Measurements from ENCODE around the gene CES1. TPM values are rescaled to one million over a fixed set of nuclear protein-coding genes. Genes with fewer than 3 reads are reported as not detected.

Gene CES1
- total RNA-seq, 4 donors from 2014 or later: 1.3 to 31.7 (median 14.5) TPM

DNA sequence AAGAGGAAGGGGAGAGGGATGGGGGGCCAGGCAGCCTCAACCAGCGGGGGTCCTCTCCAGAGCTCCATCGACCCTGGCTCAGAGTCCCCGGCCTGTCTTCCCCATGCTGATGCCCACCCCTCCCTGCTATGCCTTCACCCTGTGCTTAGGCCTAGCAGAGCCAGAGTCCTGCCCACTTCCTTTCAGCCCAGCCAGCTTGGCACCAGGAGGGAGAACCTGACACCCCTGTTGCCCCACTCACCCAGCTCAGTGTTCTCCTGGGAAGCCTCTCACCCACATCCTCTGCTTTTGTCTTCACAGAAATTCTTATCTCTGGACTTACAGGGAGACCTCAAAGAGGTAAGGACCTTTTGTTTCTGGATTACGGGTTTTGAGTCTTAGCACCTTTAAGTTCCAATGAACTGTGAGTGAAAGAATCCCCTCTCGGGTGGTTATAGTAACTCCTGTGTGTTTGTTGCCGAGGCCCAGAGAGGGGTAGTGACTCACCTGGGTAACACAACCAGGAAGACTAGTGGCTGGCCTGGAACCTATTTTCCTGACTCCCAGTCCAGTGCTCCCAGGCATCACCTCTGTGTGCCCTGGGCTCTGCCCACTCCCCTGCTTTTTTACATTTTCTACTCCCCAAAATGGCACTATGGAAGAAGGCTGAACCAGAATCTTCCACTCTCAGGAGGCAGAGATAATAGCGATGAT is 53.3 kb downstream of the CES1 start:
- Histone ChIP-seq H3K4me3 (no peak overlapping the region), H3K27ac (no peak overlapping the region), H3K36me3 (no peaks in the 10 kb centered on the region), H3K4me1 (no peaks in the 10 kb centered on the region), H3K9me3 (no peaks in the 10 kb centered on the region), H3K27me3 (no peaks in the 10 kb centered on the region)
- intact Hi-C loops (cut with DNase I; ENCODE audit: low total_unique reads): no loop called here
- no peak for TF ChIP-seq POLR2A (IDR thresholded peaks at IDR 0.05)
- TF ChIP-seq, protein P1, sequence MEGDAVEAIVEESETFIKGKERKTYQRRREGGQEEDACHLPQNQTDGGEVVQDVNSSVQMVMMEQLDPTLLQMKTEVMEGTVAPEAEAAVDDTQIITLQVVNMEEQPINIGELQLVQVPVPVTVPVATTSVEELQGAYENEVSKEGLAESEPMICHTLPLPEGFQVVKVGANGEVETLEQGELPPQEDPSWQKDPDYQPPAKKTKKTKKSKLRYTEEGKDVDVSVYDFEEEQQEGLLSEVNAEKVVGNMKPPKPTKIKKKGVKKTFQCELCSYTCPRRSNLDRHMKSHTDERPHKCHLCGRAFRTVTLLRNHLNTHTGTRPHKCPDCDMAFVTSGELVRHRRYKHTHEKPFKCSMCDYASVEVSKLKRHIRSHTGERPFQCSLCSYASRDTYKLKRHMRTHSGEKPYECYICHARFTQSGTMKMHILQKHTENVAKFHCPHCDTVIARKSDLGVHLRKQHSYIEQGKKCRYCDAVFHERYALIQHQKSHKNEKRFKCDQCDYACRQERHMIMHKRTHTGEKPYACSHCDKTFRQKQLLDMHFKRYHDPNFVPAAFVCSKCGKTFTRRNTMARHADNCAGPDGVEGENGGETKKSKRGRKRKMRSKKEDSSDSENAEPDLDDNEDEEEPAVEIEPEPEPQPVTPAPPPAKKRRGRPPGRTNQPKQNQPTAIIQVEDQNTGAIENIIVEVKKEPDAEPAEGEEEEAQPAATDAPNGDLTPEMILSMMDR (IDR thresholded peaks at IDR 0.05): no peak
- no peak for DNase-seq

DNA sequence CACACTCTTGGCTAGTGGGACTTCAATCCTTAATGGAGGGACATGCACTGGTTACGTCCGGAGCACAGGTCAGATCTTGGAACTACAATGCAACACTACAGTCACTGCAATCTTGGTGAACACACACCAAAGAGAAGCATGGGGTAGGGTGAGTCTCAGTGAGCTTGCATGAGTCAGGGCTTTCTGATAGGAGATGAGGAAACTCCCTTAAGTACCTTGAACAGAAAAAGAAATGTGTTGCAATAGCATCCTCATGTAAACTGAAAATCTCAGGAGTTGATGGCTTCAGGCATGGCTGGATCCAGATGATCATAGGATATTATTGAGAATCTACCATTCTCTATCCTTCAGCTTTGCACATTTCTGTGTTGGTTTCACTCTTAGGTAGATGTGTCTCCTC is 54.1 kb downstream of the CES1 start:
- Histone ChIP-seq H3K4me3 (no peak overlapping the region), H3K27ac (no peak overlapping the region), H3K36me3 (no peaks in the 10 kb centered on the region), H3K27me3 (no peaks in the 10 kb centered on the region), H3K4me1 (no peaks in the 10 kb centered on the region), H3K9me3 (no peaks in the 10 kb centered on the region)
- DNase-seq: no peak
- TF ChIP-seq, protein P1 (IDR thresholded peaks at IDR 0.05): no peak
- TF ChIP-seq POLR2A (IDR thresholded peaks at IDR 0.05): no peak
- intact Hi-C loops (cut with DNase I; ENCODE audit: low total_unique reads): no loop called here

- no peaks in the 10 kb centered on the region for H3K4me1 ChIP-seq
- intact Hi-C loops (cut with DNase I; ENCODE audit: low total_unique reads): no loop called here
Observed at GRCh38 chr16:55775857-55776256, 57.0 kb downstream of the CES1 start.

GRCh38 chr16:55773859-55774549 is 58.9 kb downstream of the CES1 start:
- Histone ChIP-seq H3K4me1 (no peaks in the 10 kb centered on the region), H3K4me3 (no peak overlapping the region), H3K27me3 (no peaks in the 10 kb centered on the region), H3K27ac (no peak overlapping the region), H3K9me3 (no peaks in the 10 kb centered on the region), H3K36me3 (no peaks in the 10 kb centered on the region)
- TF ChIP-seq, protein P1 (IDR thresholded peaks at IDR 0.05): no peak
- no peak for TF ChIP-seq POLR2A (IDR thresholded peaks at IDR 0.05)
- DNase-seq: no peak
- intact Hi-C loops (cut with DNase I; ENCODE audit: low total_unique reads): no loop called here

More at GRCh38 chr16:55775857-55776256, 57.0 kb downstream of the CES1 start:
- TF ChIP-seq, protein P1 (IDR thresholded peaks at IDR 0.05): no peak
- no peak for TF ChIP-seq POLR2A (IDR thresholded peaks at IDR 0.05)
- H3K4me3 ChIP-seq: no peak overlapping the region
- DNase-seq: no peak
- H3K9me3 ChIP-seq: no peaks in the 10 kb centered on the region
- H3K27ac ChIP-seq: no peak overlapping the region
- no peaks in the 10 kb centered on the region for H3K36me3 ChIP-seq
- H3K27me3 ChIP-seq: no peaks in the 10 kb centered on the region

- Histone ChIP-seq H3K9me3 (no peaks in the 10 kb centered on the region), H3K27me3 (no peaks in the 10 kb centered on the region), H3K36me3 (no peaks in the 10 kb centered on the region), H3K27ac (no peak overlapping the region), H3K4me3 (no peak overlapping the region), H3K4me1 (no peaks in the 10 kb centered on the region)
- TF ChIP-seq POLR2A (IDR thresholded peaks at IDR 0.05): no peak
- TF ChIP-seq, protein P1 (IDR thresholded peaks at IDR 0.05): no peak
- DNase-seq: no peak
- intact Hi-C loops (cut with DNase I; ENCODE audit: low total_unique reads): no loop called here
Observed at GRCh38 chr16:55765161-55765560, 67.7 kb downstream of the CES1 start.

All from uterus (tissue), 4 donors.